ENCODE data around the gene PLEKHG3.

PLEKHG3 gene

DNA sequence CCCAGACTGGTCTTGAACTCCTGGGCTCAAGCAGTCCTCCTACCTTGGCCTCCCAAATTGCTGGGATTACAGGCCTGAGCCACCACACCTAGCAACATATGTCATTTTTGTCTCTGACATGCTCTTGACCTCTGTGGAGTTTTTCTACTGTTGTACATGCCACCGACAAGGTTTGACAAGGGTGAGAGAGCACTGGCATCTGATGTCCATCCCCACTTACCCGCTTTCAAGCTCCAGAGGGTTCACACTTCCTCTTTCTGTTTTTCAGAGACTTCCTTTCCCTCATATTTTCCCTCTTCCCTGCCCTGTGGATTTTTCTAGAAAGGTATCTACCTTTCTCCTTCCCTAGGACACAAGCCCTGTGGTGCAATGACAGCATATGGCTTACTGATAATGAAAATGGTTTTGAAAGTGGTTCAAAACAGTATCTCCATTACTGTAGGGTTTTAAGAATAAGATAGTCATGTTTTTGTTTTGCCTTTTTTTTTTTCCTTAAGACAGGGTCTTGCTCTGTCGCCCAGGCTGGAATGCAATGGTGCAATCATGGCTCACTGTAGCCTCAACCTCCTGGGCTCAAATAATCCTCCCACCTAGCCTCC, 27.7 kb upstream of the PLEKHG3 start:
- Histone ChIP-seq H3K9ac (ENCODE audit: low read length) (no peak overlapping the region), H3K9me3 (ENCODE audit: low read length) (no peaks in the 10 kb centered on the region), H3K27me3 (ENCODE audit: control insufficient read depth in 1 of 2, insufficient read depth in 2 of 2, low read length in 2 of 2) (no peaks in the 10 kb centered on the region), H3K27ac (ENCODE audit: low read depth, low read length) (no peak overlapping the region), H3K4me1 (ENCODE audit: insufficient read depth, low read length) (peaks cover 20% of the 10 kb centered on the region), H3K4me3 (ENCODE audit: low read depth in 1 of 2, low read length in 2 of 2) (no peak overlapping the region), H3K36me3 (ENCODE audit: insufficient read depth, low read length) (no peaks in the 10 kb centered on the region)

DNA sequence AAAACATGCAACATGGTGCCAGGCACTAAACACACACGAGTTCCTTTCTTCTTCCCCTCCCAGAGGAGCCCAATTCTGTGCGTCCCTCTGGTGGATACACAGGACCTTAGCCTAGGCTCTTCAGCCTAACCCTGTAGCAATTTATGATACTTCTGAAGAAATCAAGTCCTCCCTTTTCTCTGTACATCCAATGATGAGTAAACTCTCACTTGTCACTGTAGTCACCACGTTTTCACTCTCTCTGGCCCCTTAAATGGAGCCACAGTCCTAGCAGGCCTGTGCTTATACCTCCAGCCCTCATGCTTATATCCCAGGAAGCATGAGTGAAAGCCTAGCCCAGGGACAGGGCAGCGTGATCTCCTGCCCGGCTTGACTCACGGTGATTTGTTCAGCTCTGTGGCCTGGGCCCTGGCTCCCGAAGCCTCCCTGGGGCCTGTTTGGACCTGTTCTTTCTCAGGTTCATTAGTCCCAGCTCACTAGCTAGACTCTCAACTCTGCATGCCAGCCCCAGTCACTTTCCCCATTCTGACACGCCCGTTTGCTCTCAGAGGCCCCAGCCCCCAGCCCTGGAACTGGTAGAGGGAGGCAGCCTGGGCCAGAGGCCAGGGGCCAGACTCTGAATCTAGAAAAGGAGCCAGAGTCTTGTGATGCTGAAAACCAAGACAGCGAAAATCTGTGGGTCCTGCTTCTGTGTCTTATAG, 24.1 kb upstream of the PLEKHG3 start:
- H3K27me3 ChIP-seq (ENCODE audit: control insufficient read depth in 1 of 2, insufficient read depth in 2 of 2, low read length in 2 of 2), result no peaks in the 10 kb centered on the region
- peak overlapping the region; percentile 42 for H3K9ac ChIP-seq (ENCODE audit: low read length)
- no peak overlapping the region for H3K4me3 ChIP-seq (ENCODE audit: low read depth in 1 of 2, low read length in 2 of 2)
- no peaks in the 10 kb centered on the region for H3K36me3 ChIP-seq (ENCODE audit: insufficient read depth, low read length)
- H3K27ac ChIP-seq (ENCODE audit: low read depth, low read length), result peak overlapping the region; percentile 58
- no peaks in the 10 kb centered on the region for H3K9me3 ChIP-seq (ENCODE audit: low read length)
- H3K4me1 ChIP-seq (ENCODE audit: insufficient read depth, low read length), result peaks cover 47% of the 10 kb centered on the region

DNA sequence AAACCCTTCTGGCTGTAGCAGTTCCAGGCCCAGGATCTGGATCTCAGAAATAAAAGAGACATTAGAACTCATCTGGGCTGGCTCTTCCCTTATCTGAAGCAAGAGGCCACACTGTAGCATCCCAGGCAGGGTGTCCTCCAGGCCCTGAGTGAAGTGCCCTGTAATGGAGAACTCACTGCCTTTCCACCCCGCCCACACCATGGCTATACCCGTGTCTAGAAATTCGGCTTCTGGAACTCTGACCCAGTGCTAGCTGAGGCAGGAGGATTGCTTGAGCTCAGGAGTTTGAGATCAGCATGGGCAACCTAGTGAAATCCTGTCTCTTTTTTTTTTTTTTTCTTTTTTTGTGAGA, 23.5 kb upstream of the PLEKHG3 start:
- peak overlapping the region; percentile 18 for H3K9ac ChIP-seq (ENCODE audit: low read length)
- peak overlapping the region; percentile 58 for H3K27ac ChIP-seq (ENCODE audit: low read depth, low read length)

GRCh38 chr14:64681796-64682710, 22.2 kb upstream of the PLEKHG3 start:
- Histone ChIP-seq H3K4me3 (ENCODE audit: low read depth in 1 of 2, low read length in 2 of 2) (no peak overlapping the region), H3K36me3 (ENCODE audit: insufficient read depth, low read length) (no peaks in the 10 kb centered on the region), H3K27ac (ENCODE audit: low read depth, low read length) (peak overlapping the region; percentile 84), H3K9me3 (ENCODE audit: low read length) (no peaks in the 10 kb centered on the region), H3K27me3 (ENCODE audit: control insufficient read depth in 1 of 2, insufficient read depth in 2 of 2, low read length in 2 of 2) (no peaks in the 10 kb centered on the region), H3K4me1 (ENCODE audit: insufficient read depth, low read length) (peaks cover 47% of the 10 kb centered on the region), H3K9ac (ENCODE audit: low read length) (no peak overlapping the region)

More for the DNA sequence above, 23.5 kb upstream of the PLEKHG3 start:
- Histone ChIP-seq H3K4me1 (ENCODE audit: insufficient read depth, low read length) (peaks cover 47% of the 10 kb centered on the region), H3K27me3 (ENCODE audit: control insufficient read depth in 1 of 2, insufficient read depth in 2 of 2, low read length in 2 of 2) (no peaks in the 10 kb centered on the region), H3K36me3 (ENCODE audit: insufficient read depth, low read length) (no peaks in the 10 kb centered on the region), H3K9me3 (ENCODE audit: low read length) (no peaks in the 10 kb centered on the region), H3K4me3 (ENCODE audit: low read depth in 1 of 2, low read length in 2 of 2) (no peak overlapping the region)

DNA sequence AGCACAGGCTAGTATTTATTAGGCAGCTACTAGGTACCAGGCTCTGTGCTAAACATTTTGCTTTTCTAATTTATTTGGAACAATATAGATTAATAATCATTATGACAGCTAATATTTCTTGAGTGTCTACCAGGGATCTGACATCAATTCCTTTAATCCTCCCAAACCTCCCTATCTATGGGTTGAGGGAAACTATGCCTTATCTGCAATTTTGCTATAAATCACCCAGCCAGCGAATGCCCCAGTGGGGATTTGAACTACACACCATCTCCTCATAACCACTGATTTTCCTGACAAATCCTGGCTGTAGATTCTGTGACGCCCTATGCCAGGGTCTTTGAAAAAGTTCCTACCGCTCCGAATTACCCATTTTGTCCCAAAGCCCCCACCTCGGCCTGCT, 21.4 kb upstream of the PLEKHG3 start:
- H3K9ac ChIP-seq (ENCODE audit: low read length), result no peak overlapping the region
- H3K27me3 ChIP-seq (ENCODE audit: control insufficient read depth in 1 of 2, insufficient read depth in 2 of 2, low read length in 2 of 2), result no peaks in the 10 kb centered on the region
- no peaks in the 10 kb centered on the region for H3K36me3 ChIP-seq (ENCODE audit: insufficient read depth, low read length)
- peaks cover 47% of the 10 kb centered on the region for H3K4me1 ChIP-seq (ENCODE audit: insufficient read depth, low read length)
- peak overlapping the region; percentile 84 for H3K27ac ChIP-seq (ENCODE audit: low read depth, low read length)
- no peak overlapping the region for H3K4me3 ChIP-seq (ENCODE audit: low read depth in 1 of 2, low read length in 2 of 2)
- H3K9me3 ChIP-seq (ENCODE audit: low read length), result no peaks in the 10 kb centered on the region

DNA sequence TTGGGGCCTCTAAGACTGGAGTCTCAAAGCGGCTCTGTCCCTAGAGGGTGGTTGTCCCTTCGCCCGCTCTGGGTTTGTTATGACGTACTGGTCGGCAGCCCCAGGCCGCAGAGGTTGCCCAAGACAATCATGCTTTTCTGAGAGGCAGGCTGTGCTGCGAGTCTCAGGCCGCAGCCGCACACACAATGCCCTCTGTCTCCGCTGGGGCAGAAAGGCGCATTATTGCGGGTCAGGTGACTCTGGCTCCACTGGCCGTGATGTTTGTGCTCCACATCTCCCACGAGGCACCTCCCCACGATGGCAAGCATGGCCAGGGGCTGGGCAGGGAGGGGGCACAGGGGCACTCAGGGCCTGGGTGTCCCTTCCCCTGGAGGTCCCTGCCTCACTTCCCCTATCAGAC, 21.0 kb upstream of the PLEKHG3 start:
- Histone ChIP-seq H3K36me3 (ENCODE audit: insufficient read depth, low read length) (no peaks in the 10 kb centered on the region), H3K9me3 (ENCODE audit: low read length) (no peaks in the 10 kb centered on the region), H3K9ac (ENCODE audit: low read length) (no peak overlapping the region), H3K4me3 (ENCODE audit: low read depth in 1 of 2, low read length in 2 of 2) (no peak overlapping the region), H3K4me1 (ENCODE audit: insufficient read depth, low read length) (peaks cover 47% of the 10 kb centered on the region), H3K27ac (ENCODE audit: low read depth, low read length) (no peak overlapping the region), H3K27me3 (ENCODE audit: control insufficient read depth in 1 of 2, insufficient read depth in 2 of 2, low read length in 2 of 2) (no peaks in the 10 kb centered on the region)

- Histone ChIP-seq H3K4me1 (ENCODE audit: insufficient read depth, low read length) (peaks cover 47% of the 10 kb centered on the region), H3K4me3 (ENCODE audit: low read depth in 1 of 2, low read length in 2 of 2) (no peak overlapping the region), H3K9me3 (ENCODE audit: low read length) (no peaks in the 10 kb centered on the region), H3K27ac (ENCODE audit: low read depth, low read length) (no peak overlapping the region), H3K9ac (ENCODE audit: low read length) (no peak overlapping the region), H3K27me3 (ENCODE audit: control insufficient read depth in 1 of 2, insufficient read depth in 2 of 2, low read length in 2 of 2) (no peaks in the 10 kb centered on the region), H3K36me3 (ENCODE audit: insufficient read depth, low read length) (no peaks in the 10 kb centered on the region)
These were observed 20.1 kb upstream of the PLEKHG3 start for GRCh38 chr14:64684091-64684490.

DNA sequence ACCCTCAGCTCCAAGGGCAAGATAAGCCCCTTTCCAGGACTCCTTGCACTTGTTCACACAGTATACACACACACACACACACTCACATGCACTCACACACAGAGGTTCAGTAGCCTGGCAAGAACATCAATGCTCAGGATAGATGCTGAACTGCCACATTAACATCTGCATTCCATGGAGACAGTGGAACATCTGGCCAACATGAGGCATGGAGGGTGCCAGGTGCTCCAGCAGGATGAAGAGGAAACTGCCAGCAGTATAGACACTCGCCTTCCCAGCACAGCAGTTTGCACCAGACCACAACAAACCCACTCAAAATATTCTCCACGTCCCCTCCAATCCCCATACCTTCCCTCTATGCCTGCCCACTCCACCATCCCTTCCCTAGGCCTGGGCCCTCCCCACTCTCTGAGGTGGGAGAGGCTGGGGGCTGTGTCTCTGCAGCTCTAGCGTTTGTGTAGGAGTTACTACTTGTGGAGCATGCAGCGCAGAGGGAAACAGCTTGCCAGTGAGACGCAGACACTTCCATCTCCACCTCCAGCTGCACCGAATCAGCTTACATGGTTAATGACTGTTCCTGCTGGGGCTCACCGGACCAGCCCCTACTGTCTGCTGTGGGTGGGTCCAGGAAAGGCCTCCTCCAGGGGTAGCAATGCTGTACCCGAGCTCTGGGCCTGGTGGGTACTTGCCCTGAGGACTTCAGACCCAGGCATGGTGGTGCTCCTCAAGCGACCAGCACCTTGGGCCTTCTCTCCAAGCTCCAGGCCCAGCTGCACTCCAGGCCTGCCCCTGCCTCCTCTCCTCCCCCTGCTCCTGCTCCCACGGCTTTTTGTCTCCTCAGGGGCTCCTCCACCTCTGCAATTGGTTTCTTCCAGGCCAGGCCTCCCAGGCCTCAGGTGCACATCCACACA, 18.6 kb upstream of the PLEKHG3 start:
- no peak overlapping the region for H3K9ac ChIP-seq (ENCODE audit: low read length)

DNA sequence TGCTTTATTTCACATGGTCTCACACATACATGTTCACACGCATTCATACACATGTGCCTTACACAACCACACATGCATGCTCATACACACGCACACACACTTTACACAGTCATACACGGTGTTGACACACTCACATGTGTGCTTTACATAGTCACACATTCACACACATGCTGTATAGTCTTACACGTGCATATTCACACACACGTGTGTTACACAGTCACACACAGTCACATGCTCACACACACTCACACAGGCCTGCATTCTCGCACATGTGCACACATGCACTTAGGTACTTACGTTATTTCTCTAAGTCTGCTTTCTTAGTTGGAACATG, 18.0 kb upstream of the PLEKHG3 start:
- Histone ChIP-seq H3K36me3 (ENCODE audit: insufficient read depth, low read length) (no peaks in the 10 kb centered on the region), H3K9ac (ENCODE audit: low read length) (no peak overlapping the region)

More for the DNA sequence above, 18.6 kb upstream of the PLEKHG3 start:
- Histone ChIP-seq H3K27ac (ENCODE audit: low read depth, low read length) (no peak overlapping the region), H3K36me3 (ENCODE audit: insufficient read depth, low read length) (no peaks in the 10 kb centered on the region), H3K4me3 (ENCODE audit: low read depth in 1 of 2, low read length in 2 of 2) (no peak overlapping the region), H3K9me3 (ENCODE audit: low read length) (no peaks in the 10 kb centered on the region), H3K27me3 (ENCODE audit: control insufficient read depth in 1 of 2, insufficient read depth in 2 of 2, low read length in 2 of 2) (no peaks in the 10 kb centered on the region), H3K4me1 (ENCODE audit: insufficient read depth, low read length) (peaks cover 35% of the 10 kb centered on the region)

DNA sequence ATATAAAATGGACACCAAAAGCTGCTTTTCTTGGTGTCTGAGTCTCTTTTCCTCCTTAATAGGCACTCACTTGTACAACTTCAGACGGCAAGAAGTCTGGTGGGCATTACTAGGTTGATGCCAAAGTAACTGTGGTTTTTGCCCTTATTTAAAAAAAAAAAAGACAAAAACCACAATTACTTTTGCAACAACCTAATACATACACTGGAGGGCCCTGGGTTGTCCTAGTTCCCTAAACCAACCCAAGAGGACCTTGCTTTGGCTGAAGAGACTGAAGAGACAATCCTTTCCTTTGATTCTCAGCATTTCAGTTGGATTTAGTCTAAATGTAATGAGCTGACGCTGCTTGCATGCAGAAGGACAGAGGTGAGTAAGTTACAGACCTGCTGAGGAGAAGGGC, 16.2 kb upstream of the PLEKHG3 start:
- H3K36me3 ChIP-seq (ENCODE audit: insufficient read depth, low read length), result no peaks in the 10 kb centered on the region
- no peaks in the 10 kb centered on the region for H3K27me3 ChIP-seq (ENCODE audit: control insufficient read depth in 1 of 2, insufficient read depth in 2 of 2, low read length in 2 of 2)
- H3K4me1 ChIP-seq (ENCODE audit: insufficient read depth, low read length), result peaks cover 13% of the 10 kb centered on the region
- no peaks in the 10 kb centered on the region for H3K9me3 ChIP-seq (ENCODE audit: low read length)
- no peak overlapping the region for H3K27ac ChIP-seq (ENCODE audit: low read depth, low read length)
- no peak overlapping the region for H3K9ac ChIP-seq (ENCODE audit: low read length)
- H3K4me3 ChIP-seq (ENCODE audit: low read depth in 1 of 2, low read length in 2 of 2), result no peak overlapping the region

More for the DNA sequence above, 18.0 kb upstream of the PLEKHG3 start:
- no peak overlapping the region for H3K4me3 ChIP-seq (ENCODE audit: low read depth in 1 of 2, low read length in 2 of 2)
- no peaks in the 10 kb centered on the region for H3K27me3 ChIP-seq (ENCODE audit: control insufficient read depth in 1 of 2, insufficient read depth in 2 of 2, low read length in 2 of 2)
- H3K27ac ChIP-seq (ENCODE audit: low read depth, low read length), result no peak overlapping the region
- no peaks in the 10 kb centered on the region for H3K9me3 ChIP-seq (ENCODE audit: low read length)
- peaks cover 29% of the 10 kb centered on the region for H3K4me1 ChIP-seq (ENCODE audit: insufficient read depth, low read length)

- H3K27ac ChIP-seq (ENCODE audit: low read depth, low read length), result no peak overlapping the region
- H3K9ac ChIP-seq (ENCODE audit: low read length), result no peak overlapping the region
- H3K9me3 ChIP-seq (ENCODE audit: low read length), result no peaks in the 10 kb centered on the region
- H3K36me3 ChIP-seq (ENCODE audit: insufficient read depth, low read length), result no peaks in the 10 kb centered on the region
- no peaks in the 10 kb centered on the region for H3K27me3 ChIP-seq (ENCODE audit: control insufficient read depth in 1 of 2, insufficient read depth in 2 of 2, low read length in 2 of 2)
- peaks cover 12% of the 10 kb centered on the region for H3K4me1 ChIP-seq (ENCODE audit: insufficient read depth, low read length)
- no peak overlapping the region for H3K4me3 ChIP-seq (ENCODE audit: low read depth in 1 of 2, low read length in 2 of 2)
These were observed 15.4 kb upstream of the PLEKHG3 start for GRCh38 chr14:64688811-64689281.

Measured in muscle layer of colon (tissue), 2 donors.